Measurements from ENCODE around the gene HHAT. TPM values are rescaled to one million over a fixed set of nuclear protein-coding genes. Genes with fewer than 3 reads are reported as not detected.

The HHAT gene
- total and polyA plus RNA-seq, 2 of the 4 experiments (the other 2 are of a cell fraction), result 1.7 to 2.5 TPM

DNA sequence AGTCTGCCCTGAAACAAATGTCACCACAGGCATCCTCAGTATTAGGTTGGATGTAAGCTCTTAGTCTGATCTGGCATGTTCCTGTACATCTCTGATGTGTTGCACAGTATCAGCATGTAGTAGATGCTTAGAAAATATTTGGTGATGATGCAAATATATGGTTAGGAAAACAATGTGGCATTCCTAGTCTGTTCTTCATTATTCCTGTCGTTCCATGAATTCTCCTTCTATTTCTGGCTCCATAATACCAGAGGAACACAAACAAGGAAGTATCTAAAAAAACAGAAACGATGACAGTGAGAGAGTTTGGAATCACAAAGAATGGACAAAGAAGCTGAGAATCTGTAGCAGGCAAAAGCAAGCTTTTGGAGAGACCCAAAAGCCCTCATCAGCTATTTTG is 236.6 kb downstream of the HHAT start:
- no peak overlapping the region for H2BK15ac ChIP-seq (ENCODE audit: low read depth, low read length)
- H3K36me3 ChIP-seq (ENCODE audit: control insufficient read depth, insufficient read depth, low read length), result no peaks in the 10 kb centered on the region
- no peak overlapping the region for H2BK5ac ChIP-seq (ENCODE audit: low read depth, low read length, poor library complexity, severe bottlenecking)
- H4K8ac ChIP-seq (ENCODE audit: low read depth in 2 of 2, low read length in 2 of 2), result no peak overlapping the region
- H3K23ac ChIP-seq (ENCODE audit: low read depth, low read length), result no peak overlapping the region
- H2AFZ ChIP-seq (replicated peaks; ENCODE audit: low read length, poor library complexity), result no peak overlapping the region
- ChIA-PET CTCF (no interaction called here), POLR2A (ENCODE audit: unreplicated experiment) (no interaction called here)
- H4K91ac ChIP-seq (ENCODE audit: insufficient read depth, low read depth, low read length), result no peak overlapping the region
- H3K79me1 ChIP-seq (ENCODE audit: low read depth in 1 of 2, low read length in 2 of 2), result no peaks in the 10 kb centered on the region
- WGBS, 2 experiments (ENCODE audit: extremely low coverage in 2 of 2, insufficient read length in 1 of 2), result no CpG with 5 or more reads among the region's 2 CpGs
- H3K4me2 ChIP-seq (ENCODE audit: low read depth, low read length), result no peak overlapping the region
- no peak overlapping the region for H2BK20ac ChIP-seq (ENCODE audit: low read depth, low read length)
- DNase-seq, result no peak
- no TSS peak for BruUV-seq (replicated peaks)
- H3K4ac ChIP-seq (ENCODE audit: low read depth, low read length), result no peak overlapping the region
- no peak overlapping the region for H3K4me3 ChIP-seq (ENCODE audit: insufficient read depth, low read depth, low read length)
- H3K27ac ChIP-seq (ENCODE audit: insufficient read depth, low read length), result no peak overlapping the region
- H3K14ac ChIP-seq (replicated peaks; ENCODE audit: low read depth, low read length), result no peak overlapping the region
- TF ChIP-seq, protein P1, sequence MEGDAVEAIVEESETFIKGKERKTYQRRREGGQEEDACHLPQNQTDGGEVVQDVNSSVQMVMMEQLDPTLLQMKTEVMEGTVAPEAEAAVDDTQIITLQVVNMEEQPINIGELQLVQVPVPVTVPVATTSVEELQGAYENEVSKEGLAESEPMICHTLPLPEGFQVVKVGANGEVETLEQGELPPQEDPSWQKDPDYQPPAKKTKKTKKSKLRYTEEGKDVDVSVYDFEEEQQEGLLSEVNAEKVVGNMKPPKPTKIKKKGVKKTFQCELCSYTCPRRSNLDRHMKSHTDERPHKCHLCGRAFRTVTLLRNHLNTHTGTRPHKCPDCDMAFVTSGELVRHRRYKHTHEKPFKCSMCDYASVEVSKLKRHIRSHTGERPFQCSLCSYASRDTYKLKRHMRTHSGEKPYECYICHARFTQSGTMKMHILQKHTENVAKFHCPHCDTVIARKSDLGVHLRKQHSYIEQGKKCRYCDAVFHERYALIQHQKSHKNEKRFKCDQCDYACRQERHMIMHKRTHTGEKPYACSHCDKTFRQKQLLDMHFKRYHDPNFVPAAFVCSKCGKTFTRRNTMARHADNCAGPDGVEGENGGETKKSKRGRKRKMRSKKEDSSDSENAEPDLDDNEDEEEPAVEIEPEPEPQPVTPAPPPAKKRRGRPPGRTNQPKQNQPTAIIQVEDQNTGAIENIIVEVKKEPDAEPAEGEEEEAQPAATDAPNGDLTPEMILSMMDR (conservative IDR thresholded peaks at IDR 0.05; ENCODE audit: low read depth, low read length), result no peak
- no peak for TF ChIP-seq RCOR1 (IDR thresholded peaks at IDR 0.05; ENCODE audit: insufficient replicate concordance, low read length)
- TF ChIP-seq BHLHE40 (IDR thresholded peaks at IDR 0.05; ENCODE audit: low read depth, low read length), result no peak
- TF ChIP-seq FOS (IDR thresholded peaks at IDR 0.05; ENCODE audit: low read depth, low read length), result no peak
- TF ChIP-seq, protein P2, sequence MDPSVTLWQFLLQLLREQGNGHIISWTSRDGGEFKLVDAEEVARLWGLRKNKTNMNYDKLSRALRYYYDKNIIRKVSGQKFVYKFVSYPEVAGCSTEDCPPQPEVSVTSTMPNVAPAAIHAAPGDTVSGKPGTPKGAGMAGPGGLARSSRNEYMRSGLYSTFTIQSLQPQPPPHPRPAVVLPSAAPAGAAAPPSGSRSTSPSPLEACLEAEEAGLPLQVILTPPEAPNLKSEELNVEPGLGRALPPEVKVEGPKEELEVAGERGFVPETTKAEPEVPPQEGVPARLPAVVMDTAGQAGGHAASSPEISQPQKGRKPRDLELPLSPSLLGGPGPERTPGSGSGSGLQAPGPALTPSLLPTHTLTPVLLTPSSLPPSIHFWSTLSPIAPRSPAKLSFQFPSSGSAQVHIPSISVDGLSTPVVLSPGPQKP (IDR thresholded peaks at IDR 0.05; ENCODE audit: borderline replicate concordance, low read depth, low read length), result no peak
- no peak for TF ChIP-seq RFX5 (IDR thresholded peaks at IDR 0.05; ENCODE audit: low read depth, low read length)
- no peak for TF ChIP-seq CHD1 (IDR thresholded peaks at IDR 0.05; ENCODE audit: low read depth, low read length)
- TF ChIP-seq NFE2L2 (IDR thresholded peaks at IDR 0.05; ENCODE audit: low read depth, low read length), result no peak
- no peak for TF ChIP-seq MAFK (IDR thresholded peaks at IDR 0.05; ENCODE audit: low read depth, low read length)
- ATAC-seq (ENCODE audit: low read depth), result no peak
- no peak overlapping the region for H3K56ac ChIP-seq (ENCODE audit: extremely low read depth, insufficient read depth, low read length)
- no peaks in the 10 kb centered on the region for H3K9me3 ChIP-seq (ENCODE audit: control insufficient read depth, insufficient read depth, low read length)
- no peaks in the 10 kb centered on the region for H3K27me3 ChIP-seq (ENCODE audit: control insufficient read depth, insufficient read depth, low read length)
- no peak overlapping the region for H3K18ac ChIP-seq (ENCODE audit: low read depth, low read length)
- no peaks in the 10 kb centered on the region for H4K20me1 ChIP-seq (ENCODE audit: insufficient read depth, low read length)
- H2BK120ac ChIP-seq (ENCODE audit: low read depth, low read length), result no peak overlapping the region
- no peak overlapping the region for H2AK9ac ChIP-seq (replicated peaks; ENCODE audit: low read depth, low read length, poor library complexity)
- H3K9ac ChIP-seq (ENCODE audit: low read depth, low read length), result no peak overlapping the region
- in situ Hi-C loops (cut with MboI; ENCODE audit: low sequenced_read_pairs) (no loop called here), dilution Hi-C loops (cut with HindIII; ENCODE audit: low sequenced_read_pairs, unreplicated experiment) (no loop called here), intact Hi-C loops (cut with micrococcal nuclease) (no loop called here)
- no peak overlapping the region for H4K5ac ChIP-seq (ENCODE audit: low read depth, low read length)
- no peaks in the 10 kb centered on the region for H3K4me1 ChIP-seq (ENCODE audit: control insufficient read depth, insufficient read depth, low read length)
- no peak overlapping the region for H2AK5ac ChIP-seq (ENCODE audit: low read depth, low read length)
- H3K9me1 ChIP-seq (ENCODE audit: insufficient read depth, low read length), result no peaks in the 10 kb centered on the region
